K562 (cell line): ENCODE data around the gene KPTN. TPM values are rescaled to one million over a fixed set of nuclear protein-coding genes. Genes with fewer than 3 reads are reported as not detected.

Source experiments
- ATF4 ChIP-seq: fragments of 450-650 bp; formaldehyde crosslinking; IDR thresholded peaks from 2 replicates; pipeline ENCODE4 v1.4.0; 2022; ENCODE audit warnings: mild to moderate bottlenecking, moderate library complexity
- CC2D1A ChIP-seq: fragments of 450-650 bp; IDR thresholded peaks from 2 replicates; pipeline ENCODE4 v1.6.1; 2017; ENCODE audit warnings: mild to moderate bottlenecking
- CEBPB ChIP-seq: fragments of 450-650 bp; IDR thresholded peaks from 2 replicates; pipeline ENCODE4 v1.6.1; 2016; ENCODE audit warnings: missing genetic modification characterization, missing compliant biosample characterization
- CHD4 ChIP-seq: fragments of 200-600 bp; sonication (generic); IDR thresholded peaks from 3 replicates; pipeline ENCODE4 v1.6.1; 2012; ENCODE audit warnings: low read depth, mild to moderate bottlenecking, mixed read lengths, low read length, inconsistent platforms; ENCODE audit not compliant: insufficient read depth, insufficient replicate concordance, poor library complexity, severe bottlenecking
- FOXP1 ChIP-seq: sonication (generic); formaldehyde crosslinking; IDR thresholded peaks from 2 replicates; pipeline ENCODE4 v1.8.0; 2022; ENCODE audit warnings: mild to moderate bottlenecking, missing genetic modification reagents
- GTF2E2 ChIP-seq: fragments of 200-800 bp; sonication (Bioruptor generic); IDR thresholded peaks from 2 replicates; pipeline ENCODE4 v1.6.1; 2016; ENCODE audit warnings: missing genetic modification characterization, missing compliant biosample characterization
- KDM1A ChIP-seq, 2 experiments: fragments of 450-650 bp; IDR thresholded peaks; 2 replicates each; pipeline ENCODE4 v1.6.1; 2016; ENCODE audit warnings: mild to moderate bottlenecking in 2 of 2
- MAZ ChIP-seq, 2 experiments: fragments of 450-650 bp in 1 of 2; sonication (generic) in 1 of 2; formaldehyde crosslinking; IDR thresholded peaks in 1 of 2; conservative IDR thresholded peaks in 1 of 2; 2 replicates each; pipeline versions ENCODE4 v1.4.0 to v1.5.0; 2020; ENCODE audit warnings: mild to moderate bottlenecking in 1 of 2, missing genetic modification reagents in 1 of 2
- MCM3 ChIP-seq: fragments of 450-650 bp; IDR thresholded peaks from 2 replicates; pipeline ENCODE4 v1.6.1; 2016
- NBN ChIP-seq: fragments of 450-650 bp; IDR thresholded peaks from 2 replicates; pipeline ENCODE4 v1.6.1; 2016; ENCODE audit warnings: low read depth, mild to moderate bottlenecking
- PCBP2 ChIP-seq: fragments of 200-400 bp; formaldehyde crosslinking; IDR thresholded peaks from 2 replicates; pipeline ENCODE4 v1.6.1; 2018; ENCODE audit warnings: low read length, low read depth, mild to moderate bottlenecking, moderate library complexity; ENCODE audit not compliant: poor library complexity, severe bottlenecking
- PREB ChIP-seq: sonication (generic); formaldehyde crosslinking; IDR thresholded peaks from 2 replicates; pipeline ENCODE4 v1.8.1; 2023; ENCODE audit warnings: mild to moderate bottlenecking, missing genetic modification reagents
- PRPF4 ChIP-seq: fragments of 200-400 bp; formaldehyde crosslinking; IDR thresholded peaks from one replicate; pipeline ENCODE4 v1.6.1; 2017; ENCODE audit warnings: low read length, low read depth, mild to moderate bottlenecking; ENCODE audit not compliant: insufficient read depth, poor library complexity, severe bottlenecking
- RBM25 ChIP-seq: fragments of 200-400 bp; formaldehyde crosslinking; IDR thresholded peaks from 2 replicates; pipeline ENCODE4 v1.6.1; 2018; ENCODE audit warnings: low read length, low read depth, moderate library complexity; ENCODE audit not compliant: severe bottlenecking
- RUNX1 ChIP-seq: sonication (generic); IDR thresholded peaks from 2 replicates; pipeline ENCODE4 v1.6.1; 2016; ENCODE audit warnings: antibody characterized with exemption, low read depth
- SRSF3 ChIP-seq: fragments of 200-400 bp; formaldehyde crosslinking; IDR thresholded peaks from 2 replicates; pipeline ENCODE4 v1.6.1; 2016; ENCODE audit warnings: mild to moderate bottlenecking, low read length, moderate library complexity; ENCODE audit not compliant: insufficient read depth
- STAT5B ChIP-seq: fragments of 250-450 bp; sonication (Bioruptor Pico); IDR thresholded peaks from 2 replicates; pipeline ENCODE4 v1.8.0; 2021; ENCODE audit warnings: mild to moderate bottlenecking, inconsistent platforms
- TFE3 ChIP-seq: fragments of 450-650 bp; formaldehyde crosslinking; IDR thresholded peaks from 2 replicates; pipeline ENCODE4 v1.4.0; 2020; ENCODE audit warnings: mild to moderate bottlenecking, mixed read lengths
- XRCC3 ChIP-seq: fragments of 450-650 bp; IDR thresholded peaks from 2 replicates; pipeline ENCODE4 v1.6.1; 2017; ENCODE audit warnings: mild to moderate bottlenecking, moderate library complexity
- ZBTB5 ChIP-seq: fragments of 450-650 bp; IDR thresholded peaks from 2 replicates; pipeline ENCODE4 v1.6.1; 2017; ENCODE audit warnings: antibody characterized with exemption
- ZC3H4 ChIP-seq: sonication (generic); formaldehyde crosslinking; IDR thresholded peaks from 2 replicates; pipeline ENCODE4 v1.9.0; 2021; ENCODE audit warnings: missing genetic modification reagents, borderline replicate concordance
- ZNF124 ChIP-seq: sonication (generic); formaldehyde crosslinking; IDR thresholded peaks from 2 replicates; pipeline ENCODE4 v1.8.1; 2022; ENCODE audit warnings: missing genetic modification reagents
- ZNF311 ChIP-seq: fragments of 250-450 bp; sonication (Bioruptor Pico); IDR thresholded peaks from 2 replicates; pipeline ENCODE4 v1.4.0; 2020; ENCODE audit warnings: mild to moderate bottlenecking, moderate library complexity
- ZNF316 ChIP-seq: fragments of 450-650 bp; IDR thresholded peaks from 2 replicates; pipeline ENCODE4 v1.6.1; 2016
- ZNF324 ChIP-seq: fragments of 250-450 bp; sonication (Bioruptor Pico); IDR thresholded peaks from 2 replicates; pipeline ENCODE4 v1.4.0; 2020; ENCODE audit warnings: mild to moderate bottlenecking
- ZNF444 ChIP-seq: fragments of 250-450 bp; sonication (Bioruptor Pico); IDR thresholded peaks from 2 replicates; pipeline ENCODE4 v1.4.0; 2020; ENCODE audit warnings: mild to moderate bottlenecking, moderate library complexity
- polyA plus RNA-seq, 8 experiments: library from polyadenylated mRNA; depleted of rRNA in 4 of 8; stranded (reverse) in 5 of 8; unstranded in 3 of 8; fragments of >200 nt; fragmentation: Nextera tagmentation in 2 of 8; fragmentation: Illumina TruSeq in 1 of 8; extraction: Ambion mirVana in 2 of 8; extraction: Trizol in 1 of 8; gene quantifications; 2 replicates each; pipeline versions ENCODE4 v1.2.1 to v1.2.3, GENCODE V29; 2011 to 2014; ENCODE audit warnings: inconsistent platforms in 1 of 8, missing spikeins in 1 of 8
- total RNA-seq, 7 experiments: library from RNA; depleted of rRNA in 6 of 7; stranded (reverse); fragments of >200 nt in 6 of 7; fragmentation: Illumina TruSeq in 2 of 7; extraction: Trizol in 2 of 7; gene quantifications; 2 replicates each; pipeline versions ENCODE4 v1.2.1 to v1.2.3, GENCODE V29; 2011 to 2021; ENCODE audit warnings: low replicate concordance in 1 of 7

Gene KPTN
- total and polyA plus RNA-seq, 9 of the 15 experiments (the other 6 are each of a cell fraction or from before 2014, with no cell fraction given): 0.56 to 18.2 (median 8.5) TPM

GRCh38 chr19:47444388-47444821 lies 39.6 kb downstream of the KPTN start (continued):
- peak; percentile 64; the same call in 1 of the 2 replicates for TF ChIP-seq FOXP1 (CRISPR knock-in tag)
- TF ChIP-seq CHD4: no peak
- TF ChIP-seq ATF4: no peak
- TF ChIP-seq RBM25: peak; percentile 14
- TF ChIP-seq ZBTB5: no peak
- no peak for TF ChIP-seq ZNF124 (CRISPR knock-in tag)
- TF ChIP-seq GTF2E2: no peak
- no peak for TF ChIP-seq NBN
- TF ChIP-seq ZNF324 (CRISPR knock-in tag): no peak
- TF ChIP-seq TFE3 (CRISPR knock-in tag): no peak
- TF ChIP-seq PCBP2: no peak
- TF ChIP-seq CEBPB: no peak
- no peak for TF ChIP-seq ZNF311
- TF ChIP-seq ZC3H4 (CRISPR knock-in tag): 0 out of 2 replicates have a peak, but pooled peaks have one; percentile 33
- no peak for TF ChIP-seq ZNF444 (CRISPR knock-in tag)
- TF ChIP-seq ZNF316: no peak
- TF ChIP-seq CC2D1A: no peak
- no peak for TF ChIP-seq MCM3
- no peak for TF ChIP-seq SRSF3
- TF ChIP-seq PREB (CRISPR knock-in tag): no peak
- TF ChIP-seq XRCC3: no peak
- TF ChIP-seq RUNX1: no peak
- TF ChIP-seq STAT5B (CRISPR knock-in tag): no peak
- no peak for TF ChIP-seq KDM1A (IDR thresholded peaks at IDR 0.05)
- TF ChIP-seq MAZ (CRISPR knock-in tag; conservative IDR thresholded peaks at IDR 0.05 in 1 of 2, IDR thresholded peaks at IDR 0.05 in 1 of 2): peak in 1 of 2 experiments; percentile 62; a peak in 1 of 4 replicates
- no peak for TF ChIP-seq PRPF4
